ENCODE results near the gene PKD2.

PKD2 gene

GRCh38 chr4:88007304-88008121 lies at the start of gene PKD2:
TSS of gene PKD2 (plus strand) at chr4:88007635. CDS start at chr4:88007734, 99 bp downstream.
- peak; percentile 70 for DNase-seq

GRCh38 chr4:87961993-87962392 lies 45.4 kb upstream of the PKD2 start:
- no peak for DNase-seq

DNA sequence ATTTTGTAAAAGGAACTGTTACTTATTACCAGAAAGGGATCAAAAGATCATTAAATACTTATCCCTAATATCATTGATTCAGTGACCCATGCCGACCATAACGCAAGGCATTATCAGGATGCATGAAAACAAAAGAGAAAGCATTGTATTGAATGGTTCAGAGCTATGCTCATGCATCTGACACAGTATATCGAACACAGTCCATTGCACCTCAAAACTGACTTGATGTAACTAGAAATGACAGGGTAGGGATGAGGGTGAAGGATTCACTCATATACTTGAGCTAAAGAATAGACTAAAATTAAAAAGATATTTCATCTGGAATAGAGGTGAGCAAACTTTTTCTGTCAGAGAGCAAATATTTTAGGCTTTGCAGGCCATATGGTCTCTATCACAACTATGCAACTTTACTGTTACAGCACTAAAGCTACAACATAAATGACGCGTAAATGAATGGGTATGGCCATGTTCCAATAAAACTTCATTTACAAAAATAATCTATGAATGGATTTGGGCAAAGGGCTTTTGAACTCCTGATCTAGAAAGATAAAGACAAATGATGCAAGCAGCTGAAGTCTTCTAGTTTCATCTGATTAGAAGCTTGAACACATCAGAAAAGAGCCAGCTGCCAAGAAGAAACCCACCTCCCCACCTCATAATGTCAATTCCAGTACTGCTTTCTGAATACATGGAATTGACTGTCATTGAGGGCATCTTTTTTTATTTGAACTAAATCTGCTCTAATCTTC lies 44.9 kb upstream of the PKD2 start:
- no peak for DNase-seq

GRCh38 chr4:87965501-87965975 lies 41.9 kb upstream of the PKD2 start:
- DNase-seq, result no peak

GRCh38 chr4:87966095-87966496 lies 41.3 kb upstream of the PKD2 start:
- DNase-seq, result no peak

GRCh38 chr4:87967193-87967592 lies 40.2 kb upstream of the PKD2 start:
- no peak for DNase-seq

- no peak for DNase-seq
These were observed 37.3 kb upstream of the PKD2 start for GRCh38 chr4:87970121-87970520.

DNA sequence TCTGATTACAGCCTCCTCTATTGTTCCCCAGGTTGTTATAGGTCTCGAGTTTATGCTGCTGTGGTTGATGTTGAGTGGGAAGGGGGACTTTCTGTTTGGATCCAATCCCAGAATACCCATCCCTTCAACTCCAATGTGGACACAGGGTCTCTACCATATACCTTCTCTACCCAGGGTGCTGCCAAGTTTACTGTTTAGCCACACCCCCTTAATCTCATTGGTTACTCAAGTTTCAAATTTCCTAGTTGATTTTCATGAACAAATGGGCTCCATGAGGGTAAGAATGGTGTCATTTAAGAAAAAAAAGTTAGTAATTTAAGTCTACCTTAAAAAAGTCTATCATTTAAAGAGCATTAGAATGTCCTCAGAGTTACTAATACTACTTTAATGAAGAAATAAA lies 35.6 kb upstream of the PKD2 start:
- DNase-seq, result no peak

GRCh38 chr4:87973283-87974169 lies 33.9 kb upstream of the PKD2 start:
- DNase-seq, result peak; percentile 17

DNA sequence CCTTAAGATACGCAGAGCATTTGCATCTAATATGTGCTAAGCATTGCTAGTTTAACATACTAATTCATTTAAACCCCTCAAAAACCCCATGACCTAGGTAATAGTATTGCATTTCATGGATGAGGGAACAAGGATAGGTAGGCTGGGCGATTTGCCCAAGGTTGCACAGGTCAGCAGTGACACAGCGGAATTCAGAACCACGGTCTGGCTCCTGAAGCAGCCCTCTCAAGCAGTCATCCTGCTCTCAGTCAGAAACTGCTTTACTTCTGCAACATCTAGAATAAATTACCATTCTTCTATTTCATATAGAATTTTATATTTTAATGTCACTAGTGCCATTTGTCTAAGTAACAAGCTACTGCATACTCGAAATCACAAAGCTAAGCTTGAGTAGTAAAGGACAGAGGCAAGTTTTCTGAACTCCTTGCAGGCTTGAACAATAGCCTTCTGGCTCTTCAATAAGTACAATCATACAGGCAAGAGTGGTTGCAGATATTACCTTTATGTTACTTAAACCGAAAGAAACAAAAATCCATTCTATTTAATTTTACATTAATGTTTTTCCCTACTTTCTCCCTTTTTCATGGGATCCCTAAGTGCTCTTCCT lies 32.5 kb upstream of the PKD2 start:
- no peak for DNase-seq

GRCh38 chr4:87975466-87975865 lies 32.0 kb upstream of the PKD2 start, which contains the start of gene SPP1:
TSS of gene SPP1 (plus strand) at chr4:87975714. CDS start at chr4:87976896, 1,182 bp downstream.
- peak; percentile 1 for DNase-seq

DNA sequence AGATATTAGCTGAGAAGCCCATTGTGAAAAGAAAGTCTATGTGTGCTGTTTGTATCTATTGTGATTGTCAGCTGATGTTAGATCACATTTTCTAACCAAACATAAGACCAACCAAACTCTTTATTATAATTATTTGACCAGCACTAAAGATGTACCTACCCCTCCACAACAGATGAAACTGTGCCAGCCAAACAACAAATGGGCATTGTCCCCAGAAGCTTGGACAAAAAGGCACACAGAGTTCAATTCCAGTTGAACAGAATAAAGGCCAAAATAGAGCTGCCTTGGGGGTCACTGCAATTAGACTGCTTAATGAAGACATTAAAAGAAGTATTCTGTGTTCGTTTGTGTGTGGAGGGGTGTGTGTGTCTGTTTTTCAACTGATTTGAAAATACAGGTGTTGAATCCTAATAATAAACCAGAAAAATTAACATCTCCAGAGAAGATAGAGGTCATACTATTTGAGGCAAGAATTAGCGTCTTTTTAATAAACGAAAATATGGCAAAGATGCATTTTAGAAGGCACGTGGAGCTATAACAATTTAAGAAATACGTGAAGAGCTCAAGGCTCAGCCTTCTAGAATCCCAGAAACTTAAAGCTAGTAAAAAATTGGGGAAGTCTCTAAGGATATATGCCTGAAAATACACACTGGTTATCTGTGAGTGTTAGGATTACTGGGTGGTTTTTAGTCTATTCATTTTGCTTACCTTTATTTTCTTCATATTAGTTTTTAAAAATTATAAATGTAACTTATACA lies 29.7 kb upstream of the PKD2 start:
- no peak for DNase-seq

GRCh38 chr4:87978681-87979080 lies 28.8 kb upstream of the PKD2 start:
- DNase-seq, result no peak

- DNase-seq, result no peak
These were observed 27.6 kb upstream of the PKD2 start for GRCh38 chr4:87979810-87980209.

- DNase-seq, result no peak
These were observed 25.9 kb upstream of the PKD2 start for GRCh38 chr4:87981486-87981885.

- DNase-seq, result no peak
These were observed 25.4 kb upstream of the PKD2 start for GRCh38 chr4:87982036-87982435.

GRCh38 chr4:87982446-87983010 lies 24.9 kb upstream of the PKD2 start:
- no peak for DNase-seq

- DNase-seq, result no peak
These were observed 23.4 kb upstream of the PKD2 start for GRCh38 chr4:87983996-87984395.

- DNase-seq, result peak; percentile 14
These were observed 22.1 kb upstream of the PKD2 start for GRCh38 chr4:87985097-87985886.

DNA sequence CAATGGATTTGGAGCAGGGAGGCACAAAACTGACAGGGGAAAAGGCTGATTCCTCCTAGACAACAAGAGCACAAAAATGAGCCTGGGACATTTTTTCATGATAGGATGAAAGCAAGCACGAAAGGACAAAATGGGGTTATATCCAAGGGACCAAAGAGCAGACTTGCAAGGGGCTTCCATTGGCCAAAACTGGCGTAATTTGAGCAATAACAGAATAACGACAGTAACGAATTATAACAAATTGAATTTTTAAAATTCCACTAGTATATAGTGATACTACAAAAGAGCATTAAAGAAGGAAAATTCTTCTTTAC lies 21.6 kb upstream of the PKD2 start:
- no peak for DNase-seq

DNA sequence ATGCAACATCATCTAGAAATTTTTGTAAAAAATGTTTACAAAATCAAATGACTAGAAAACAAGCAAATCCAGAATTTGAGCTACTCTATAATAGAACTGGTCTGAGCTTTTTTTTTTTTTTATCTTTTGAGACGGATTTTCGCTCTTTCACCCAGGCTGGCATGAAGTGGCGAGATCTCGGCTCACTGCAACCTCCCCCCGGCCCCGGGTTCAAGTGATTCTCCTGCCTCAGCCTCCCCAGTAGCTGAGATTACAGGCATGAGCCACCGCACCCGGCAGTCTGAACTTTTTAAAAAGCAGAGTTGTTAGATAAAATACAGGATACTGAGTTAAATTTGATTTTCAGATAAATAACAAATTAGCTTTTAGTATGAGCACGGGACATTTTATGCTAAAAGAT lies 20.9 kb upstream of the PKD2 start:
- DNase-seq, result no peak
